HPDE6-E6E7 (cell line): ENCODE measurements around the gene PRR16.
"Not testable (repeated sequence)": the region's sequence is repeated elsewhere in the genome, so short reads cannot be mapped to it uniquely, and the experiment has no call there.

Experiments
- DNase-seq: peaks from one replicate; pipeline ENCODE4 v3.0.0; 2011; ENCODE audit warnings: missing footprints; ENCODE audit errors: extremely low spot score

Gene PRR16

DNA sequence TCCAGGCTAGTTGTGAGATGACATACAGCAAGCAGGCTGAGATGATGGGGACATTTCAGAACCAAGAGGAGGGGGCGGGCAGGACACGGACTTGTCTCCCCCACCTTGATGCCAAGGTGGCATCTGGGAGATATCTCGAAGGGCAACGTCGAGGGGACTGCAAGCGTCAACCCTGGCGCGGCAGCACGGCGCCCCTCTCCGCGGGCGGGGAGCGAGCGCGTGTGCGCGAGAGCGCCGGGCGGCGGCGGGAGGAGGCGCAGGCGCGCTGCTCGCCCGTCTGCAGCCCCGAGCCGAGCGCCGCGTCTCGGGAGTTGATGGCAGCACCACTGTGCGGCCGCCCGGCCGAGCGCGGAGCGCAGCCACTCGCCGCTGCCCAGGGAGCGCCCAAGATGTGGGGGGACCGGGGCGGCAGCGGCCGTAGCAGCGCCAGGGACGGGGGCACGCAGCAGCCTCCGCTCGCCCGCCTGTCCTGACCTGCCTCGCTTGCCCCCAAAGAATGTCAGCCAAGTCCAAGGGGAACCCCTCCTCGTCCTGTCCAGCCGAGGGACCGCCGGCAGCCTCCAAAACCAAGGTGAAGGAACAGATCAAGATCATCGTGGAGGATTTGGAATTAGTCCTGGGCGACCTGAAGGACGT, at the start of gene PRR16:
Gene PRR16, plus strand, starts transcription at position 310 of the 636 bp plus-strand sequence.
- peak; percentile 60 for DNase-seq

GRCh38 chr5:120415985-120416384, 48.1 kb upstream of the PRR16 start:
- DNase-seq, result no peak

DNA sequence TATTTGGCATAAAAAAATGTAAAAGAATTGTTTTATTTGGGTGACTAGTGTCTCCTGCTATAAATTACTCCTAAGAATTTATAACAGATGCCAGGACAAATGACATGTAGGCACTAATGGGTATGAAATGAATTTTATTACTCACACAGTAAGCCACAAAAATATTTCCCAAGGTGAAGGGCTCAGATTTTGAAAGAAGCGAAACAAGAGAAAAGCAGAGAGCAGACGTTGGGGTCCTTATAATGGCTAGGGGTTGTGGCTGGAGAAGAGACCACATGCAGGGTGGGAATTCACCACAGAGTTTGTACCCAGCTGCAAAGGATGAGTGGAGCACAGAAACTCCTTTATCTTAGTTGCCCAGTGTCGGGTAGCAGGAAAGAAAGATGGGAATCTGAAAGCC, 45.0 kb upstream of the PRR16 start:
- no peak for DNase-seq

DNA sequence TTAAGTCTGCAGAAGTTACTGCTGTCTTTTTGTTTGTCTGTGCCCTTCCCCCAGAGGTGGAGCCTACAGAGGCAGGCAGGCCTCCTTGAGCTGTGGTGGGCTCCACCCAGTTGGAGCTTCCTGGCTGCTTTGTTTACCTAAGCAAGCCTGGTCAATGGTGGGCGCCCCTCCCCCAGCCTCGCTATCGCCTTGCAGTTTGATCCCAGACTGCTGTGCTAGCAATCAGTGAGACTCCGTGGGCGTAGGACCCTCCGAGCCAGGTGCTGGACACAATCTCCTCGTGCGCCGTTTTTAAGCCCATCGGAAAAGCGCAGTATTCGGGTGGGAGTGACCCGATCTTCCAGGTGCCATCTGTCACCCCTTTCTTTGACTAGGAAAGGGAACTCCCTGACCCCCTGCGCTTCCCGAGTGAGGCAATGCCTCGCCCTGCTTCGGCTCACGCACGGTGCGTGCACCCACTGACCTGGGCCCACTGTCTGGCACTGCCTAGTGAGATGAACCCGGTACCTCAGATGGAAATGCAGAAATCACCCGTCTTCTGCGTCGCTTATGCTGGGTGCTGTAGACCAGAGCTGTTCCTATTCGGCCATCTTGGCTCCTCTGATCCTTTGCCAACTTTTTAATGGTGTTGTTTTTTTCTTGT, 37.3 kb upstream of the PRR16 start:
- DNase-seq, result not testable (repeated sequence)

GRCh38 chr5:120430572-120430971, 33.5 kb upstream of the PRR16 start:
- no peak for DNase-seq

GRCh38 chr5:120432861-120433260, 31.2 kb upstream of the PRR16 start:
- DNase-seq, result no peak

GRCh38 chr5:120435129-120435528, 29.0 kb upstream of the PRR16 start:
- no peak for DNase-seq

- no peak for DNase-seq
Observed at GRCh38 chr5:120436996-120437395, 27.1 kb upstream of the PRR16 start.

DNA sequence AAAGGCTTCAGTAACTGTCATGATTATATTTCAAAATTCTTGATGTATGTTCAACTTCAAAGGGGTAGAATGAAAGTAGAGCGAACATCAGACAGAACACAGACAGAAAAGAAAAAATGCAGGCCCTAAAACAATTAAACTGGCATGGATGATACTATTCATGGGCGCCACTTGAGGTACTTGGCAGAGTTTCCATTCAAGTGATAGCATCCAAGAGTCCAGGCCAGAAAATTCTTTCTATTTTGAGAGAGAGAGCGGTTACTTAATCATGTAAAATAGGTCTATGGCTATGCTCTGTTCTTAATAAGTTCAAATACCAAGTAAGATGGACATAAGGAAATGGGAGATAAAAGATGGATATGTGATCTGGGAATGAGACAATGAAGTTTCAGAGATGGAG, 21.4 kb upstream of the PRR16 start:
- no peak for DNase-seq

DNA sequence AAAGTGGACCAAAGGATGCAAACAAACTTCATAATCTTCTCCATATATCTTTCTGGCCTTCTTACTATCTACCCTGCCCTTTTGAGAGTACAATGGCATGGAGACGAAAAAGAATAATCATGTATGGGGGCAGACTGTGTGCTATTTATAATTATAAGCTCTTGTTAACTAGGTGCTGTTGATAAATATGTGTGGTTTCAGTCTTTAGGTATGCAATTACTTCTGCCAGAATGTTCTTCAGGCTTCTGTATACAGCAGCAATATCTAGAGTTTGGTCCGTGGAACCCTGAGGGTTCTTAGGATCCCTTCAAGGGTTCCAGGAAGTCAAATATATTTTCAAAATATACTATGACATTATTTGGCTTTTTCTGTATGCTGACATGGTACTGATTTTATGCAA, 20.5 kb upstream of the PRR16 start:
- DNase-seq, result no peak

- DNase-seq, result peak; percentile 15
Observed at GRCh38 chr5:120446068-120446492, 18.0 kb upstream of the PRR16 start.

- DNase-seq, result no peak
Observed at GRCh38 chr5:120446901-120447300, 17.2 kb upstream of the PRR16 start.

- DNase-seq, result peak; percentile 26
Observed at GRCh38 chr5:120447706-120448239, 16.3 kb upstream of the PRR16 start.

- DNase-seq, result no peak
Observed at GRCh38 chr5:120449501-120449900, 14.6 kb upstream of the PRR16 start.

DNA sequence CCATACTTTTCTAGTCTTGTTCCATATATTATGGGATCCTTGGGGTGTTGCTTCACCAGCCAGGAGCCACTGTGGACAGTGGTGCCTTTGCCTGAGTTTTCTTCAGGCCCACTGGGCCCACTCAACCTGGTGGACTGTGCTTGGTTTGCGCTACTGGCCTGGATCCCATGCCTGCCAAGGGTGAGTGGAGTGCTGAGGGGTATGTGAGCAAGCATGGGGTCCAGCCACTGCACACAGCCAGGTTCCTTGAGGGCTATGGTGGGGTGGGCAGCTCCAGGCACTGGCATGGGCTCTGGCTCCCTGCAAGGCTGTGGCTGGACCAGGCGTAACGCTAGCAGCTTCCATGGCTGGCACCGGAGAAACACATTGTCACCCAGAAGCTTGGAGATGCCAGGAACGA, 13.2 kb upstream of the PRR16 start:
- DNase-seq, result no peak

DNA sequence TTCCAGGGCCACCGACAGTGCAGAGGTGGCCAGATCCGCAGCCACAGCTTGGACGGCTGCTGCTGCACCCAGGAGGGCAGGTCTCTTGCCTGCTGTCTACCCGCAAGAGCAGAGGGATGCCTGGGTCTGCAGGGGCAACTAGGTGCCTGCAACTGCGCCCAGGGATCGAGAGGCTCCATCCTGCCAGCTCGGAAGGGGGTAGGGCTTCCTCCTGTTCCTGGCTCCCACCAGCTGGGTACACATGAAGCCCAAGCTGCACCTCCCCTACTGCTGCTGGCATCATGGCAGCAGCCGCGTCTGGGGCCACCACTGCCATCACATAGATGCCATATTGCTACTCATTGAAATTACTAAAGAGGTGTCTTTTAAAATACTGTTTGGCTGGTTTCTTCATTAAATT, 12.7 kb upstream of the PRR16 start:
- no peak for DNase-seq

GRCh38 chr5:120452471-120452870, 11.6 kb upstream of the PRR16 start:
- no peak for DNase-seq

DNA sequence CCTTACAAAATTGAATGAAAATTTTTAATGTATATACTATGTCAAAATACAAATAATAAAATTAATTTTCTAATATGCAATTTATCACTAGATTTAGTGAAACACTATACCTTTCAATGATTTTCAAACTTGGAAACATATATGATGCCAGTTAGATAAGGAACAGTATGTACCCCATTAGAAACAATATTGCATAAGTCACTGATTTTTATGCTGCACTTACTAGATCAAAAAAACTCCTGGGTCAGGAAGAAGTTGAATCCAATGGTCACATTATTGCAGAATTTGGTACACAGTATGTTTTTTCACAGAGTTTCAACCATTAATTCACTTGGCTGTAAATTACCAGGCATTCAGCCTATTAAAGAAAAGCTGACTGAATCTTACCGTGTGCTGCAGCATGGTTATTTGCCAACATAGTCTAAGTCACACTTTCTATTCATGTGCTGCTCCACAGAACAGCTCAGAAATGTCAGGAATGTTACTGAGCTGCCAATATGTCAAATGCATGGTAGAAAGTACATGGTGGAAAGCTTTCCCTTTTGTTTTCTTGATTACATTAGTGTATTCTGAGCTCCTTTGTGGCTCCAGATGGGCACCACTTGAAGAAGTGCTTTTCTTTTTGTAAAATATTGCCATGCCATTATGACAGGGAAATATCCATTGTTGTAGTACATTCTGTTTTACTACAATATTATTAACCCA, 9.9 kb upstream of the PRR16 start:
- peak; percentile 13 for DNase-seq

GRCh38 chr5:120456006-120456405, 8.1 kb upstream of the PRR16 start:
- DNase-seq, result no peak

DNA sequence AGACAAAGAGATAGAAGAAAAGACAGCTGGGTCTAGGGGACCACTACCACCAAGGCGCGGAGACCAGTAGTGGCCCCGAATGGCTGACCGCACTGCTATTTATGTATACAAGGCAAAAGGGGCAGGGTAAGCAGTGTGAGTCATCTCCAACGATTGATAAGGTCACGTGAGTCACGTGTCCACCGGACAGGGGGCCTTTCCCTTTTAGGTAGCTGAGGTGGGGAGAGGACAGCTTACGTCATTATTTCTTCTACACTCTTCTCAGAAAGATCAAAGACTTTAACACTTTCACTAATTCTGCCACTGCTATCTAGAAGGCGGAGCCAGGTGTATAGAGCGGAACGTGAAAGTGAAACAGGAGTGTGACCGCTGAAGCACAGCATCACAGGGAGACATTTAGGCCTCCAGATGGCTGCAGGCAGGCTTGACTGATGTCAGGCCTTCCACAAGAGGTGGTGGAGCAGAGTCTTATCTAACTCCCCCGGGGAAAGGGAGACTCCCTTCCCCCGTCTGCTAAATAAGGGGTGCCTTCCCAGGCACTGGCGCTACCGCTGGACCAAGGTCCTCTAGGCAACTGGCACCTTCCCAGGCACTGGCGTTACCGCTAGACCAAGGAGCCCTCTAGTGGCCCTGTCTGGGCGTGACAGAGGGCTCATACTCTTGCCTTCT, 6.1 kb upstream of the PRR16 start:
- no peak for DNase-seq

- not testable (repeated sequence) for DNase-seq
Observed at GRCh38 chr5:120458508-120458847, 5.6 kb upstream of the PRR16 start.

DNA sequence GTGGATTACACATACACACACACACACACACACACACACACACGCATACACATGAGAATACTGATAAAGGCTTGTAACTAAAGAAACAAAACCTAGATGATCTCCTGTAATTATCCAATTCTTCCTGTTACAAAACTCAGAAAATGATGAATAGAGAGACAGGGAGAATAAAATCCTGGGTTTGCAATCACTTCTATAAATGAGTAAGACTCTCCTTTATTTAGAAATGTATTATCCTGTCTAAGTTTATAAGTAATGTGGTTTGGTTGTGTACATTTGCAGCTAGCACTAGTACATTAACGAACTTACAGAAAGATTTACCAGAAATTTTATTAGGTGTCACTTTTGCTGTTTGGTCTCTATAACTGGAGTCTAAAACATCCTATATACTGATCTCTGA, 2.8 kb upstream of the PRR16 start:
- DNase-seq, result no peak
